GM23248 (cell line): ENCODE measurements around the gene PLEKHH3. TPM values are rescaled to one million over a fixed set of nuclear protein-coding genes. Genes with fewer than 3 reads are reported as not detected.

Experiments
- DNase-seq: peaks from one replicate; pipeline ENCODE4 v3.0.0-alpha.2; 2015
- H2AFZ ChIP-seq: fragments of 200-600 bp; sonication (generic); 2 replicates; pipeline ENCODE4 v1.6.1; 2016; ENCODE audit warnings: antibody characterized with exemption
- H3F3A ChIP-seq: fragments of 200-600 bp; sonication (generic); 2 replicates; pipeline ENCODE4 v1.6.1; 2016; ENCODE audit warnings: mild to moderate bottlenecking, antibody characterized with exemption, mixed run types; ENCODE audit not compliant: insufficient read depth
- H3K27ac ChIP-seq: fragments of 200-600 bp; sonication (generic); 2 replicates; pipeline ENCODE4 v1.5.1; 2016; ENCODE audit warnings: mild to moderate bottlenecking
- H3K27me3 ChIP-seq: fragments of 200-600 bp; sonication (generic); replicated peaks from 2 replicates; pipeline ENCODE4 v1.6.1; 2016; ENCODE audit warnings: mild to moderate bottlenecking; ENCODE audit not compliant: insufficient read depth
- H3K36me3 ChIP-seq: fragments of 200-600 bp; sonication (generic); 2 replicates; pipeline ENCODE4 v1.6.1; 2016; ENCODE audit warnings: low read depth, mild to moderate bottlenecking
- H3K4me1 ChIP-seq: fragments of 200-600 bp; sonication (generic); 2 replicates; pipeline ENCODE4 v1.6.1; 2016; ENCODE audit warnings: mild to moderate bottlenecking; ENCODE audit not compliant: insufficient read depth
- H3K4me2 ChIP-seq: fragments of 200-600 bp; sonication (generic); one replicate; pipeline ENCODE4 v1.6.1; 2016; ENCODE audit warnings: mild to moderate bottlenecking; ENCODE audit not compliant: unreplicated experiment
- H3K4me3 ChIP-seq: fragments of 200-600 bp; sonication (generic); 2 replicates; pipeline ENCODE4 v1.5.1; 2016; ENCODE audit warnings: mild to moderate bottlenecking
- H3K79me2 ChIP-seq: fragments of 200-600 bp; sonication (generic); 2 replicates; pipeline ENCODE4 v1.6.1; 2016; ENCODE audit warnings: mild to moderate bottlenecking; ENCODE audit not compliant: insufficient read depth
- H3K9ac ChIP-seq: fragments of 200-600 bp; sonication (generic); 2 replicates; pipeline ENCODE4 v1.6.1; 2016; ENCODE audit warnings: mild to moderate bottlenecking
- H3K9me2 ChIP-seq: fragments of 200-600 bp; sonication (generic); 2 replicates; pipeline ENCODE4 v1.6.1; 2016; ENCODE audit warnings: mixed run types, mild to moderate bottlenecking, moderate library complexity; ENCODE audit not compliant: insufficient read depth
- H3K9me3 ChIP-seq: fragments of 200-600 bp; sonication (generic); one replicate; pipeline ENCODE4 v1.6.1; 2017; ENCODE audit warnings: low read depth
- H4K20me1 ChIP-seq: fragments of 200-600 bp; sonication (generic); 2 replicates; pipeline ENCODE4 v1.6.0; 2016; ENCODE audit not compliant: insufficient read depth
- EZH2 ChIP-seq: fragments of 200-600 bp; sonication (generic); IDR thresholded peaks from 2 replicates; pipeline ENCODE4 v1.6.1; 2018; ENCODE audit warnings: antibody characterized with exemption, mild to moderate bottlenecking; ENCODE audit not compliant: insufficient read depth, poor library complexity, severe bottlenecking
- EZH2phosphoT487 ChIP-seq: fragments of 200-600 bp; sonication (generic); IDR thresholded peaks from 2 replicates; pipeline ENCODE4 v1.6.1; 2018; ENCODE audit warnings: antibody characterized with exemption, moderate library complexity, mild to moderate bottlenecking, low read depth; ENCODE audit not compliant: insufficient read depth
- WGBS, 2 experiments: methylation state at CpG; one replicate each; pipeline ENCODE4 v1.1.6; 2015 to 2017; ENCODE audit warnings: low lambda C conversion rate in 2 of 2, low coverage in 1 of 2; ENCODE audit errors: missing lambda C conversion rate in 2 of 2; 5-methylcytosine and 5-hydroxymethylcytosine counted together
- in situ Hi-C: fragments of 300-500 bp; cut with MboI; formaldehyde crosslinking; loops from 2 replicates; pipeline ENCODE4 v1.15.0; 2020
- polyA plus RNA-seq: library from polyadenylated mRNA; unstranded; fragments of >200 nt; fragmentation: Nextera tagmentation; extraction: Ambion mirVana; gene quantifications from 2 replicates; pipeline ENCODE4 v1.2.1, GENCODE V29; 2016
- total RNA-seq: library from RNA; depleted of rRNA; stranded (reverse); fragments of >200 nt; shearing (Covaris generic); gene quantifications from 2 replicates; pipeline ENCODE4 v1.2.3, GENCODE V29; 2014

Gene PLEKHH3
- total and polyA plus RNA-seq, 2 experiments from 2014 or later = 6.4 to 19.0 TPM

DNA sequence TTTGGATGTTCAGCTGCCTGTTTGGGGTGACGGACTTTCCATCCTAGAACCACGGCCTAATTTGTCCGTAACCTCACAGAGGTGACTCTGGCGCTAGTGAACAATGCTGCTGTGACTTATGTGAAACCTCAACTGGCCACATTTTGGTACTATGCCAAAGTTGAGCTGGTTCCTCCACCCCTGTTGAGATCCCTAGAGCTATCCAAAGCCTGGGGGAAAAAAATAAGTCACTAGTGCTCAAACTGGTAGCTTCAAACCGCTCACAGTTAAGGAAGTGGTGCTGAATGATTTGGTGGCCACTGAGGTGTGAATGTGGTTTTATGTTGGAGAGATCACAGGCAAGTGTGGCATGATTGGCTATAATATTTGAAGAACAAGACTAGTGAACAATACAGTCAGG lies 29.0 kb downstream of the PLEKHH3 start:
- H3K9me2 ChIP-seq = no peaks in the 10 kb centered on the region
- no peak overlapping the region for H2AFZ ChIP-seq
- no peak overlapping the region for H3K9ac ChIP-seq
- no peaks in the 10 kb centered on the region for H3K9me3 ChIP-seq
- in situ Hi-C loops = no loop called here
- H3K79me2 ChIP-seq = no peaks in the 10 kb centered on the region
- no peaks in the 10 kb centered on the region for H4K20me1 ChIP-seq
- no peak for DNase-seq
- no peak overlapping the region for H3K4me3 ChIP-seq
- no peaks in the 10 kb centered on the region for H3K27me3 ChIP-seq
- H3K36me3 ChIP-seq = no peaks in the 10 kb centered on the region
- 92% methylated on average over 5 of the region's 5 CpGs for WGBS, 2 experiments
- H3K4me2 ChIP-seq = no peak overlapping the region
- no peak for TF ChIP-seq EZH2phosphoT487
- no peak for TF ChIP-seq EZH2
- H3K4me1 ChIP-seq = no peaks in the 10 kb centered on the region
- no peak overlapping the region for H3K27ac ChIP-seq
- H3F3A ChIP-seq = no peaks in the 10 kb centered on the region

DNA sequence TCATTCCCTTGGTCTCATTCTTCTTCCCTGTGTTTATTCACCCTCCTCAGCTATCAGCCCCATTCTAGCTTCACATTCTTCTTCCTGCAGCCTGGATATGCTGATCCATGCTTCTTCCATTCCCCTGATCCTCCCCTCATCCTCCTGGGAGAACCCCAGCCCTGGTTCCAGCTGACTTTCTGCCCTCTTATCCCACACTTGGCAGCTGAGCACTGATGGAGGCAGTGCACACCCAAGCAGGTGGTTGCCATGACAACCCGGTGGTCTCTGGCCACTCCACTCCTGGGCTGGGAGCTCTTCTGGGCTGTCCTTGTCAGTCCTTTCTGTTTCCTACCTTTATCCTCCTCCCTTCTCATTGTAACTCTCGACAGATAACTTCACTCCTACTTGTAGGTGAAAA lies 34.5 kb downstream of the PLEKHH3 start:
- H3K27ac ChIP-seq = no peak overlapping the region
- in situ Hi-C loops = no loop called here
- H3K36me3 ChIP-seq = no peaks in the 10 kb centered on the region
- no peak for TF ChIP-seq EZH2phosphoT487
- no peak for TF ChIP-seq EZH2
- no peak overlapping the region for H2AFZ ChIP-seq
- no peaks in the 10 kb centered on the region for H3K79me2 ChIP-seq
- H3K9me2 ChIP-seq = no peaks in the 10 kb centered on the region
- H3K9me3 ChIP-seq = no peaks in the 10 kb centered on the region
- no peak overlapping the region for H3K4me3 ChIP-seq
- no peak overlapping the region for H3K4me2 ChIP-seq
- H3F3A ChIP-seq = no peaks in the 10 kb centered on the region
- H3K9ac ChIP-seq = no peak overlapping the region
- DNase-seq = no peak
- no peaks in the 10 kb centered on the region for H3K4me1 ChIP-seq
- no peaks in the 10 kb centered on the region for H3K27me3 ChIP-seq
- WGBS, 2 experiments = 30 to 31% methylated on average over 2 of the region's 2 CpGs
- H4K20me1 ChIP-seq = no peaks in the 10 kb centered on the region

DNA sequence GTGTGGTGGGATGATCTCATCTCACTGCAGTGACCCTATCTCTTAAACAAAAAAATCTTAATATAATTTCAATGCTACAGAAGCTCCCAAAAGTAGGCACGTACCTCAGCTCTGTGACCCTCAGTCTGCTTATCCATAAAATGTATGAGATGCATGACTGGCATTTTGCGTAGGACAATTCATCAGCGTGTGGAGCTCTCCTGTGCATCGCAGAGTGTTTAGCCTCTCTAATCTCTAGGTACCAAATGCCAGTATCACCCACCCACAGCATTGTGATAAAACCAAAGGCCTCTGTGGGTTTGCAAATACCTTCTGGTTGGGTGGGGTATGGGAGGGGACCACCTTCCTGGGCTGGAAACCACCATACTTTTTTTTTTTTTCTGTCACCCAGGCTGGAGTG lies 36.7 kb downstream of the PLEKHH3 start:
- H3K36me3 ChIP-seq = no peaks in the 10 kb centered on the region
- WGBS, 2 experiments = 71 to 74% methylated on average over 4 of the region's 4 CpGs
- no peak for DNase-seq
- H3K9ac ChIP-seq = no peak overlapping the region
- no peaks in the 10 kb centered on the region for H3K9me3 ChIP-seq
- no peak overlapping the region for H3K27ac ChIP-seq
- no peak overlapping the region for H2AFZ ChIP-seq
- no peaks in the 10 kb centered on the region for H3F3A ChIP-seq
- no peaks in the 10 kb centered on the region for H3K27me3 ChIP-seq
- no peak overlapping the region for H3K4me2 ChIP-seq
- no peak overlapping the region for H3K4me3 ChIP-seq
- TF ChIP-seq EZH2 (no peak), EZH2phosphoT487 (no peak)
- H3K4me1 ChIP-seq = no peaks in the 10 kb centered on the region
- no peaks in the 10 kb centered on the region for H3K9me2 ChIP-seq
- in situ Hi-C loops = no loop called here
- no peaks in the 10 kb centered on the region for H3K79me2 ChIP-seq
- no peaks in the 10 kb centered on the region for H4K20me1 ChIP-seq

DNA sequence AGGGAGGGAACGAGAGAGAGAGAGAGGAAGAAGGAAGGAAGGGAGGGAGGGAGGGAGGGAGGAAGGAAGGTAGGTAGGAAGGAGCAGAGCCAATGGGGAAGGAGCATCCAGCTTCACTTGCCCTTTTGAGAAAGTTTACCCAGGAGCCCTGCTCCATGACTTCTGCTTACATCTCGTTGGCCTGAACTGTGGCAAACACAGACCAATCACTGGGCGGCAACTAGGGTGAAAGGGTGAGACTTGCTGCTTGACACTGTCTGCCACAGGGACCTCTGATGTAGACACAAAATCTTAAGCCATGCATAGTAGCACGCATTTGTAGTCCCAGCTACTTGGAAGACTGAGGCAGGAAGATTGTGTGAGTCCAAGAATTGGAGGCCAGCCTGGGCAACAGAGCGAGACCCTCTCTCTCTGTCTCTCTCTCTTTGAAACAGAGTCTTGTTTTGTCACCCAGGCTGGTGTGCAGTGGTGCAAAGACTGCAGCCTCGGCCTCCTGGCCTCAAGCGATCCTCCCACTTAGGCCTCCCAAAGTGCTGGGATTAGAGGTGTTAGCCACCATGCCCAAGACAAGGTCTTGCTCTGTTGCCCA lies 37.2 kb downstream of the PLEKHH3 start:
- Histone ChIP-seq H3K79me2 (no peaks in the 10 kb centered on the region), H3K27me3 (no peaks in the 10 kb centered on the region), H3K9me3 (no peaks in the 10 kb centered on the region), H3K4me1 (no peaks in the 10 kb centered on the region), H3K4me2 (no peak overlapping the region), H3K4me3 (no peak overlapping the region), H3K36me3 (no peaks in the 10 kb centered on the region), H3K9ac (no peak overlapping the region), H4K20me1 (no peaks in the 10 kb centered on the region), H2AFZ (no peak overlapping the region), H3K9me2 (no peaks in the 10 kb centered on the region), H3K27ac (no peak overlapping the region), H3F3A (no peaks in the 10 kb centered on the region)
- TF ChIP-seq EZH2phosphoT487 (no peak), EZH2 (no peak)
- WGBS, 2 experiments = 64 to 66% methylated on average over 6 of the region's 7 CpGs
- no peak for DNase-seq
- in situ Hi-C loops = no loop called here

DNA sequence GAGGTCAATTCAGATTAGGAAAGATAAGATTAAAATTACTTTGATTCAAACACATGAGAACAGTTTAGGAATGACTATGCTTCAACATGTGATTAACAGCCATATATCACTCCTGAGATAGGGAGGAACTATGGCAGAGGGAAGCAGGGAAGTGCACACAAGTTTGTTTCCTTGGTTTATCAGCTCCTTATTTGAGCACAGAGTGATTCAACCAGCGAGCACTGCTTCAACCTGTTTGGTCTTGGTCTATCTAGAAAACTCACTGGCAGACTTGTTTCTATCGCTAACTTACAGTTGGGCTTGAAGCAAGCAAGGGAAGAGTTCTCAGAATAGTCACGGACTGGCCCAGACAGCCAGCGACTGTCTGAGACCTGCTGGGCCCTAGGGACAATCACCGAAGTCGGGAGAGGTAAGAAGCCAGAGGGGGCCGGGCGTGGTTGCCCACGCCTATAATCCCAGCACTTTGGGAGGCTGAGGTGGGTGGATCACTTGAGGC lies 43.8 kb downstream of the PLEKHH3 start:
- 84 to 87% methylated on average over 9 of the region's 9 CpGs for WGBS, 2 experiments

More for the DNA sequence above, 43.8 kb downstream of the PLEKHH3 start:
- no peak for DNase-seq
- H3K9me3 ChIP-seq = no peaks in the 10 kb centered on the region
- H3K4me2 ChIP-seq = no peak overlapping the region
- no peaks in the 10 kb centered on the region for H3K79me2 ChIP-seq
- H3K27ac ChIP-seq = no peak overlapping the region
- no peaks in the 10 kb centered on the region for H4K20me1 ChIP-seq
- in situ Hi-C loops = no loop called here
- TF ChIP-seq EZH2 = no peak
- no peak for TF ChIP-seq EZH2phosphoT487
- no peak overlapping the region for H3K4me3 ChIP-seq
- H3K36me3 ChIP-seq = no peaks in the 10 kb centered on the region
- H3K9ac ChIP-seq = no peak overlapping the region
- no peaks in the 10 kb centered on the region for H3K27me3 ChIP-seq
- no peak overlapping the region for H2AFZ ChIP-seq
- H3K4me1 ChIP-seq = no peaks in the 10 kb centered on the region
- no peaks in the 10 kb centered on the region for H3F3A ChIP-seq
- no peaks in the 10 kb centered on the region for H3K9me2 ChIP-seq
